GM18505 (cell line): ENCODE measurements around the gene TGM3.

Experiments
- ATAC-seq: cut with Tn5 transposase; IDR thresholded peaks from one replicate; pipeline ENCODE4 v1.9.1; 2021; ENCODE audit not compliant: unreplicated experiment
- POLR2A ChIP-seq: IDR thresholded peaks from 4 replicates; pipeline ENCODE4 v1.6.1; 2011; ENCODE audit warnings: borderline replicate concordance; ENCODE audit not compliant: insufficient read depth, insufficient read length; ENCODE audit errors: extremely low read depth

The TGM3 gene

GRCh38 chr20:2293486-2293885, 2.3 kb upstream of the TGM3 start:
- no peak for TF ChIP-seq POLR2A
- no peak for ATAC-seq

DNA sequence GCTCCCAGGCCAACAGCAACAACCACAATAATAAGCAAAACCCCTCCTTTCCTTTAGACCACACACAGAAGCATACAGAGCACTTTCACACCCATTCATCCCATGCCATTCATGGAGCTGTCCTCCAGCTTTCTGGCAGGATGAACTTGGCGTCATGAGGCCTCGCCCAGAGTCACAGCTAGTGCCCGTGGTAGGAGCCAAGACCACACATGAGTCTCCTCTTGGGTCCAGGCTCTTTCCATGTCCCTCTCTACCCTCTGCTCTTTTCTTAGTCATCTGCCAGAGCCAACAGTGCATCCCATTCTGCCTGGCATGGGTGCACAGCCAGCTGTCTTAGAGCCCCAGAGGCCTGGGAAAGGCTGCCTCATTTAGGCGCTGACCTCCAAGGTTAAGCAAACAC, 1.8 kb upstream of the TGM3 start:
- ATAC-seq, result no peak
- no peak for TF ChIP-seq POLR2A

- TF ChIP-seq POLR2A, result no peak
- ATAC-seq, result no peak
These were observed 515 bp upstream of the TGM3 start for GRCh38 chr20:2295286-2295685.

- ATAC-seq, result no peak
- no peak for TF ChIP-seq POLR2A
These were observed 939 bp downstream of the TGM3 start for GRCh38 chr20:2296524-2297356.

DNA sequence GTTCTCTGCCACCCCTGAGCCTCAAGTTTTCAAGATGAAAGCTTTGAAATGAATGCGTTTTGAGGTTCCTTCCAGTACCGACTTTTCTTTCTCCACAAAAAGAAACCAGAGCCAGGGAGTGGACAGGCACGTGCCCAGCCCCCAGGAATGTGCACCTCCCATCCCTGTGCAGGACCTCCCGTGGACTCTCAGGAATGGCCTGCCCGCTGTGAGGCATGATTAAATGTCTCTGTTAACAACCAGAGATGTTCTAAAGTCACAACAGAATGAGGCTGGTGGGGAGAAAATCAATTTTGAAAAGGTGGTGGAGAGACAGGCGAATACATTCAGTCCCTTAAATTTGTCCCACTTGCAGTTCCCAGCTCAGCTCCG, 1.5 kb downstream of the TGM3 start:
- no peak for ATAC-seq
- TF ChIP-seq POLR2A, result no peak

DNA sequence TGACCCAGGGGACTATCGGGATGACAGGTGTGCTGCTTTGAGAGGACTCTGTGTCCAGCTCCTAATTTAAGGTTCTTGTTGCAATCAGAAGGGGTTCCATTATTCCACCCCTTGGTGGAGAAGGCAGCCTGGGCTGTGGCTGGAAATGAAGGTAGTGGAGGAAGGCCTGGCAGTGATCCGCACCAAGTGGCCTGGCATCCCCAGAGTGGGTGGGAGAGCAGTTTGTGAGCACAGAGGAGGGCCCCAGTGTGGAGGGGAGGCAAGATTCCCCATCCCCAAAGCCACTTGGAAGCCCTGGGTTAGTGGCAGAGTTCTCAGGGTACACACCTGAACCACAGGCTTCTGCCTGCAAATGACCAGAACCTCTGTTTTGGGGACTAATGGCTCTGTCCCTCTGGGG, 2.3 kb downstream of the TGM3 start:
- ATAC-seq, result no peak
- no peak for TF ChIP-seq POLR2A

DNA sequence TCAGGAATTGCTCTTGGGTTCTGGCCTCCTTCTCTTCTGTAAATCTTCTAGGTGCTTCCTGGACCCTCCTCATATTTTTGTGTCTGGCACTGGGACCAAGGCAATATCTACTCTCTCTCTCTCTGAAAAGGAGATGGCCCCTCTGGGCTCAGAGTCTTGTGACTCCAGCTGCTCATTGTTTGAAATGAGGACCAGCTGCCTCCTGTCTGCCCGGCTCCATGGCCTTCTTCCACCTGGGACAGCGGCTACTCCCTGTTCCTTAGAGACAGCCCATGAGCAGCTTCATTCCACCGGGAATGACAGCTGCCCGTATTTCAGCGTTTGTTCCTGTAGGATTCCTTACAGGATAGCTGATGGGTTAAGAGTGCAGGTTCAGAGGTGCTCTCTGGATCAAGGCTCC, 2.9 kb downstream of the TGM3 start:
- no peak for TF ChIP-seq POLR2A

DNA sequence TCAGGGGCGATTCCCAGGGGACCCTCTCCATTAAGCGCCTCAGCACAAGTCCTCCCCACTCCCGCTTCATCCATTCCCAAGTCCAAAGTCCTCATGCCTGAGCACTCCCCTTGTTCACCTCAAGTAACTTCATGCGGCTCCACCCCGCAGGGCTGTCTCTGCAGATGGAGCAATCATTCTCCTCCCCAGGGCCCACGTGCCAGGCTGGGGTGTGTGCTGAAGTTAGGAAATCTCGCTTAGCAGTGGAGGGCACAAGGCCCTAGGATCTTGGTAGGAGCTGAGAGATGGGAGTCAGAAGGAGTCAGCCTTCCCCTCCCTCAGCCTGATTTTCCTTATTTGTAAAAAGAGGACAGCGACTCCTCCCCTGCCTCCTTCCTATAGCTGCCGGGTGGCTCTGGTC, 3.5 kb downstream of the TGM3 start:
- no peak for ATAC-seq
- TF ChIP-seq POLR2A, result no peak

More for the DNA sequence above, 2.9 kb downstream of the TGM3 start:
- no peak for ATAC-seq

GRCh38 chr20:2300002-2300401, 4.2 kb downstream of the TGM3 start:
- no peak for ATAC-seq
- no peak for TF ChIP-seq POLR2A

DNA sequence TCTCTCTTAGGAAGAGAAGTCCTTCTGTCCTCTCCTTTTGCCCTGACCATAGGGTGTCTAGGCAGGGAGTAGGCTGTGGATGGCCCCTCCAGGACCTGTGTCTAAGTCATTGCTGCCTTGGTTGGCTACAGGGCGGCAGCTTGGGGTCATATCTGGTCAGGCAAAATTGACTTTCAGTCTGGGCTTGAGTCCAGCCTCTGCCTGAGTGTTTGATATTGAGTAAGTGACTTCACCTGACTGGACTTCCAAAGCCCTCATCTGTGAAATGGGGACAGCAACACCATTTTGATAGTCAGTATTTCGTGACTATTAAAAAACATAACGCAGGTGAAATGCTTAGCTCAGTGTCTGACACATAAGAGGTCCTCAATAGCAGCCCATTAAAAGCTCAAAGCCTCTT, 4.6 kb downstream of the TGM3 start:
- ATAC-seq, result no peak
- no peak for TF ChIP-seq POLR2A

- ATAC-seq, result peak; percentile 83
- no peak for TF ChIP-seq POLR2A
These were observed 5.4 kb downstream of the TGM3 start for GRCh38 chr20:2301164-2301622.

GRCh38 chr20:2302384-2303060, 6.7 kb downstream of the TGM3 start:
- ATAC-seq, result no peak
- no peak for TF ChIP-seq POLR2A

DNA sequence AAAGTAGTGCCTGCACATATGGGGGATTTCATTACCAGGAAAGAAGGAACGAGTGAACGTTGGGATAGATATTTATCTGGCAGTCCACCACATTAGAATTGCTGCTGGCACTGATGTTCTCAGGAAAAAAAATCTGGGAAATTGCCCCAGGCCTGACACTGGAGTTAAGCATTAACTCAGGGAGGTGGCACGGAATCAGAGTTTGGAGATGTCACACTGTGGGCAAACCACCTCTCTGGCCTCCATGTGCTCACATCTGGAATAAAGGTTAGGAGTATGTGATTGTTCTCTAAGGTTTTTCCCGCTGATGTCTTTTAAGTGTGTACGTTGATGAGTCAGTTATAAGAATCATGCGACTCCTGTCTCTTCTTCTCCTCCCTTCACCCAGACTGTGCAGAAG, 7.9 kb downstream of the TGM3 start:
- TF ChIP-seq POLR2A, result no peak

DNA sequence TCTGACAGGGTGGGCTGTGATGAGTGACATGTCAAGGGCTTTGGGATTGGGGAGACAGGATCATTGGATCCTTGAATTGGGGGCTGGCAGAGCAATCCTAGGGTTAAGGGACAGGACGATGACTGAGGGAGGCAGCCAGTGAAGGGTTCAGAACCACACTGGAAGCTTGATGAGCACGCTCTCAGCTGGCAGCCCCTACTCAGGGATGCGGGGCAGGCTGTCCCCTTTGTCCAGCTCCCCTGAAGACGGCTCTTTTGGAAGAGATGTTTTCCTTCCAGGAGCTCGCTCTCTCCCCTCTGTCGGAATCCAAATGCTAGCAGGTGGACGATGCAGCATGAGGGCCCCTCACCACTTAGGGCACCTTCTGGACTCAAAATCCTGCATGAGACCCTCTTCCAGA, 8.4 kb downstream of the TGM3 start:
- no peak for TF ChIP-seq POLR2A
- ATAC-seq, result no peak

More for the DNA sequence above, 7.9 kb downstream of the TGM3 start:
- ATAC-seq, result no peak
